H9 (cell line): ENCODE measurements around the gene ZNF335. TPM values are rescaled to one million over a fixed set of nuclear protein-coding genes. Genes with fewer than 3 reads are reported as not detected.

ENCODE experiments used
- DNase-seq: peaks from one replicate; pipeline ENCODE4 v3.0.0-alpha.2; 2017
- H2AFZ ChIP-seq: one replicate; pipeline ENCODE4 v1.6.1; 2013; ENCODE audit warnings: mild to moderate bottlenecking, low read length, control low read depth, moderate library complexity
- H2AK5ac ChIP-seq: 2 replicates; pipeline ENCODE4 v1.6.1; 2013; ENCODE audit warnings: low read length, control low read depth, mixed read lengths; ENCODE audit not compliant: insufficient read length
- H2BK120ac ChIP-seq: one replicate; pipeline ENCODE4 v1.6.1; 2013; ENCODE audit warnings: low read depth, mild to moderate bottlenecking, low read length, control low read depth, inconsistent platforms; ENCODE audit not compliant: poor library complexity, severe bottlenecking
- H2BK12ac ChIP-seq: 2 replicates; pipeline ENCODE4 v1.6.1; 2013; ENCODE audit warnings: low read length, control low read depth, mixed read lengths, low read depth; ENCODE audit not compliant: insufficient read length
- H2BK15ac ChIP-seq: 2 replicates; pipeline ENCODE4 v1.6.1; 2013; ENCODE audit warnings: low read depth, low read length, control low read depth
- H2BK20ac ChIP-seq: one replicate; pipeline ENCODE4 v1.6.1; 2013; ENCODE audit warnings: low read depth, mild to moderate bottlenecking, low read length, control low read depth, inconsistent platforms; ENCODE audit not compliant: poor library complexity, severe bottlenecking
- H2BK5ac ChIP-seq: 2 replicates; pipeline ENCODE4 v1.6.1; 2013; ENCODE audit warnings: low read length, control low read depth, mixed read lengths; ENCODE audit not compliant: insufficient read length
- H3K14ac ChIP-seq: 2 replicates; pipeline ENCODE4 v1.6.1; 2013; ENCODE audit warnings: low read length, control low read depth; ENCODE audit not compliant: insufficient read depth
- H3K18ac ChIP-seq: 2 replicates; pipeline ENCODE4 v1.6.1; 2013; ENCODE audit warnings: low read depth, mild to moderate bottlenecking, mixed read lengths, low read length, control low read depth; ENCODE audit not compliant: insufficient read length
- H3K23ac ChIP-seq: 2 replicates; pipeline ENCODE4 v1.6.1; 2013; ENCODE audit warnings: low read length, control low read depth, mixed read lengths, low read depth; ENCODE audit not compliant: insufficient read length
- H3K23me2 ChIP-seq: 2 replicates; pipeline ENCODE4 v1.6.1; 2013; ENCODE audit warnings: low read depth, mild to moderate bottlenecking, mixed read lengths, low read length, control low read depth; ENCODE audit not compliant: insufficient read length, poor library complexity, severe bottlenecking
- H3K27ac ChIP-seq: 2 replicates; pipeline ENCODE4 v1.5.1; 2013; ENCODE audit warnings: low read length, control low read depth, mixed read lengths, low read depth; ENCODE audit not compliant: insufficient read length
- H3K27me3 ChIP-seq: 2 replicates; pipeline ENCODE4 v1.6.1; 2013; ENCODE audit warnings: low read length, control low read depth, inconsistent platforms; ENCODE audit not compliant: insufficient read depth
- H3K4ac ChIP-seq: 2 replicates; pipeline ENCODE4 v1.6.1; 2013; ENCODE audit warnings: low read depth, mild to moderate bottlenecking, control low read depth, inconsistent platforms, low read length, moderate library complexity
- H3K4me1 ChIP-seq: 2 replicates; pipeline ENCODE4 v1.6.1; 2013; ENCODE audit warnings: low read length, control low read depth, inconsistent platforms; ENCODE audit not compliant: insufficient read depth
- H3K4me2 ChIP-seq: 2 replicates; pipeline ENCODE4 v1.6.1; 2013; ENCODE audit warnings: low read length, control low read depth, mixed read lengths; ENCODE audit not compliant: insufficient read length, insufficient read depth
- H3K56ac ChIP-seq: 2 replicates; pipeline ENCODE4 v1.6.1; 2013; ENCODE audit warnings: low read depth, mild to moderate bottlenecking, mixed read lengths, low read length, control low read depth; ENCODE audit not compliant: insufficient read length
- H3K79me1 ChIP-seq: 2 replicates; pipeline ENCODE4 v1.6.1; 2013; ENCODE audit warnings: low read depth, mild to moderate bottlenecking, moderate library complexity, low read length, control low read depth, inconsistent platforms; ENCODE audit not compliant: insufficient read depth, poor library complexity, severe bottlenecking
- H3K79me2 ChIP-seq: 2 replicates; pipeline ENCODE4 v1.6.1; 2013; ENCODE audit warnings: low read length, control low read depth, inconsistent platforms; ENCODE audit not compliant: insufficient read depth
- H3K9ac ChIP-seq: 2 replicates; pipeline ENCODE4 v1.6.1; 2013; ENCODE audit warnings: low read length, control low read depth, mixed read lengths; ENCODE audit not compliant: insufficient read length; ENCODE audit errors: extremely low read depth
- H3K9me3 ChIP-seq: one replicate; pipeline ENCODE4 v1.6.1; 2013; ENCODE audit warnings: low read depth, low read length, inconsistent platforms; ENCODE audit not compliant: control insufficient read depth
- H3T11ph ChIP-seq: one replicate; pipeline ENCODE4 v1.6.1; 2013; ENCODE audit warnings: mild to moderate bottlenecking, low read length, control low read depth, inconsistent platforms
- H4K20me1 ChIP-seq: one replicate; pipeline ENCODE4 v1.6.1; 2013; ENCODE audit not compliant: control insufficient read depth, insufficient read length, insufficient read depth
- H4K5ac ChIP-seq: 2 replicates; pipeline ENCODE4 v1.6.1; 2013; ENCODE audit warnings: low read depth, mild to moderate bottlenecking, mixed read lengths, low read length, control low read depth; ENCODE audit not compliant: insufficient read length
- H4K8ac ChIP-seq: replicated peaks from 2 replicates; pipeline ENCODE4 v1.6.1; 2013; ENCODE audit warnings: low read length, control low read depth, mixed read lengths, low read depth; ENCODE audit not compliant: insufficient read length
- H4K91ac ChIP-seq: 2 replicates; pipeline ENCODE4 v1.6.1; 2013; ENCODE audit warnings: low read depth, mild to moderate bottlenecking, moderate library complexity, mixed read lengths, low read length, control low read depth; ENCODE audit not compliant: insufficient read length
- H3K27ac Mint-ChIP-seq, 3 experiments: 2 replicates in 2 of 3; 3 replicates in 1 of 3; pipeline ENCODE4 v1.8.0; 2020 to 2021; ENCODE audit warnings: mixed read lengths in 3 of 3, mild to moderate bottlenecking in 1 of 3, moderate library complexity in 1 of 3
- H3K27me3 Mint-ChIP-seq: 2 replicates; pipeline ENCODE4 v1.8.0; 2021; ENCODE audit warnings: low read depth, mild to moderate bottlenecking, moderate library complexity, mixed read lengths
- H3K36me3 Mint-ChIP-seq, 3 experiments: 2 replicates in 2 of 3; 3 replicates in 1 of 3; pipeline ENCODE4 v1.8.0; 2020 to 2021; ENCODE audit warnings: low read depth in 3 of 3, mixed read lengths in 3 of 3; ENCODE audit not compliant: insufficient read depth in 1 of 3
- H3K4me1 Mint-ChIP-seq, 2 experiments: 2 replicates each; pipeline ENCODE4 v1.8.0; 2020; ENCODE audit warnings: mixed read lengths in 2 of 2
- H3K4me3 Mint-ChIP-seq, 2 experiments: 2 replicates in 1 of 2; 3 replicates in 1 of 2; pipeline ENCODE4 v1.8.0; 2020 to 2021; ENCODE audit warnings: mild to moderate bottlenecking in 2 of 2, mixed read lengths in 2 of 2, moderate library complexity in 1 of 2
- H3K9me3 Mint-ChIP-seq, 2 experiments: 2 replicates in 1 of 2; 3 replicates in 1 of 2; pipeline ENCODE4 v1.8.0; 2020; ENCODE audit warnings: mild to moderate bottlenecking in 2 of 2, mixed read lengths in 2 of 2, moderate library complexity in 1 of 2
- WGBS: extraction: QIAGEN DNeasy Blood & Tissue Kit; methylation state at CpG from one replicate; pipeline ENCODE4 v1.1.7; 2013; ENCODE audit warnings: missing lambda C conversion rate, low lambda C conversion rate, mixed read lengths; ENCODE audit not compliant: insufficient read length; ENCODE audit errors: extremely low coverage; 5-methylcytosine and 5-hydroxymethylcytosine counted together
- total RNA-seq: library from RNA; stranded (reverse); gene quantifications from 2 replicates; pipeline ENCODE4 v1.2.1, GENCODE V29; 2021
- TF ChIP-seq, protein P1 (sequence below): fragments of 200-600 bp; sonication (generic); conservative IDR thresholded peaks from 3 replicates; pipeline ENCODE4 v1.8.0; 2021; ENCODE audit warnings: antibody characterized with exemption, mild to moderate bottlenecking

Gene ZNF335
- total RNA-seq, 1 experiment from 2014 or later, result 21.1 TPM

GRCh38 chr20:46009816-46010215 is 37.8 kb upstream of the ZNF335 start:
- H4K20me1 ChIP-seq, result no peaks in the 10 kb centered on the region
- no peak overlapping the region for H3K18ac ChIP-seq
- WGBS, result no CpG with 5 or more reads among the region's 20 CpGs
- no peak overlapping the region for H3K4ac ChIP-seq
- H3K79me2 ChIP-seq, result no peaks in the 10 kb centered on the region
- Mint-ChIP-seq H3K4me1 (peaks cover 39 to 57% of the 10 kb centered on the region in 2 experiments), H3K27ac (peak overlapping the region in 1 of 3 experiments; percentile 27; a peak in 1 of 7 replicates), H3K36me3 (peaks cover 5 to 18% (median 9%) of the 10 kb centered on the region in 3 experiments), H3K9me3 (peaks cover 5 to 17% of the 10 kb centered on the region in 2 experiments; a peak in 2 of 5 replicates), H3K27me3 (peaks cover 21% of the 10 kb centered on the region), H3K4me3 (no peak overlapping the region)
- H3K23ac ChIP-seq, result no peak overlapping the region
- H4K8ac ChIP-seq, result no peak overlapping the region
- H3K9me3 ChIP-seq, result no peaks in the 10 kb centered on the region
- H3K56ac ChIP-seq, result no peak overlapping the region
- H3K27me3 ChIP-seq, result no peaks in the 10 kb centered on the region; the same call in 1 of the 2 replicates
- H3K4me1 ChIP-seq, result peaks cover 11% of the 10 kb centered on the region; the same call in 1 of the 2 replicates
- no peak overlapping the region for H2AFZ ChIP-seq
- no peak overlapping the region for H4K91ac ChIP-seq
- no peak overlapping the region for H3K27ac ChIP-seq
- H3T11ph ChIP-seq, result no peak overlapping the region
- H2BK20ac ChIP-seq, result no peak overlapping the region
- no peak overlapping the region for H3K4me2 ChIP-seq
- no peak overlapping the region for H2AK5ac ChIP-seq
- H3K9ac ChIP-seq, result no peak overlapping the region
- H3K14ac ChIP-seq, result no peak overlapping the region
- no peak overlapping the region for H2BK5ac ChIP-seq
- H2BK12ac ChIP-seq, result no peak overlapping the region
- no peaks in the 10 kb centered on the region for H3K79me1 ChIP-seq
- peaks cover 6% of the 10 kb centered on the region for H3K23me2 ChIP-seq
- DNase-seq, result no peak
- no peak overlapping the region for H2BK15ac ChIP-seq
- H2BK120ac ChIP-seq, result no peak overlapping the region
- no peak overlapping the region for H4K5ac ChIP-seq
- TF ChIP-seq, protein P1, sequence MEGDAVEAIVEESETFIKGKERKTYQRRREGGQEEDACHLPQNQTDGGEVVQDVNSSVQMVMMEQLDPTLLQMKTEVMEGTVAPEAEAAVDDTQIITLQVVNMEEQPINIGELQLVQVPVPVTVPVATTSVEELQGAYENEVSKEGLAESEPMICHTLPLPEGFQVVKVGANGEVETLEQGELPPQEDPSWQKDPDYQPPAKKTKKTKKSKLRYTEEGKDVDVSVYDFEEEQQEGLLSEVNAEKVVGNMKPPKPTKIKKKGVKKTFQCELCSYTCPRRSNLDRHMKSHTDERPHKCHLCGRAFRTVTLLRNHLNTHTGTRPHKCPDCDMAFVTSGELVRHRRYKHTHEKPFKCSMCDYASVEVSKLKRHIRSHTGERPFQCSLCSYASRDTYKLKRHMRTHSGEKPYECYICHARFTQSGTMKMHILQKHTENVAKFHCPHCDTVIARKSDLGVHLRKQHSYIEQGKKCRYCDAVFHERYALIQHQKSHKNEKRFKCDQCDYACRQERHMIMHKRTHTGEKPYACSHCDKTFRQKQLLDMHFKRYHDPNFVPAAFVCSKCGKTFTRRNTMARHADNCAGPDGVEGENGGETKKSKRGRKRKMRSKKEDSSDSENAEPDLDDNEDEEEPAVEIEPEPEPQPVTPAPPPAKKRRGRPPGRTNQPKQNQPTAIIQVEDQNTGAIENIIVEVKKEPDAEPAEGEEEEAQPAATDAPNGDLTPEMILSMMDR, result no peak
